ENCODE data around the gene PERM1. TPM values are rescaled to one million over a fixed set of nuclear protein-coding genes. Genes with fewer than 3 reads are reported as not detected.

PERM1 gene
- total and polyA plus RNA-seq, 9 of the 15 experiments (the other 6 are each of a cell fraction or from before 2014, with no cell fraction given): not detected

GRCh38 chr1:961132-961669 lies 20.7 kb downstream of the PERM1 start (continued):
- TF ChIP-seq, protein P1, sequence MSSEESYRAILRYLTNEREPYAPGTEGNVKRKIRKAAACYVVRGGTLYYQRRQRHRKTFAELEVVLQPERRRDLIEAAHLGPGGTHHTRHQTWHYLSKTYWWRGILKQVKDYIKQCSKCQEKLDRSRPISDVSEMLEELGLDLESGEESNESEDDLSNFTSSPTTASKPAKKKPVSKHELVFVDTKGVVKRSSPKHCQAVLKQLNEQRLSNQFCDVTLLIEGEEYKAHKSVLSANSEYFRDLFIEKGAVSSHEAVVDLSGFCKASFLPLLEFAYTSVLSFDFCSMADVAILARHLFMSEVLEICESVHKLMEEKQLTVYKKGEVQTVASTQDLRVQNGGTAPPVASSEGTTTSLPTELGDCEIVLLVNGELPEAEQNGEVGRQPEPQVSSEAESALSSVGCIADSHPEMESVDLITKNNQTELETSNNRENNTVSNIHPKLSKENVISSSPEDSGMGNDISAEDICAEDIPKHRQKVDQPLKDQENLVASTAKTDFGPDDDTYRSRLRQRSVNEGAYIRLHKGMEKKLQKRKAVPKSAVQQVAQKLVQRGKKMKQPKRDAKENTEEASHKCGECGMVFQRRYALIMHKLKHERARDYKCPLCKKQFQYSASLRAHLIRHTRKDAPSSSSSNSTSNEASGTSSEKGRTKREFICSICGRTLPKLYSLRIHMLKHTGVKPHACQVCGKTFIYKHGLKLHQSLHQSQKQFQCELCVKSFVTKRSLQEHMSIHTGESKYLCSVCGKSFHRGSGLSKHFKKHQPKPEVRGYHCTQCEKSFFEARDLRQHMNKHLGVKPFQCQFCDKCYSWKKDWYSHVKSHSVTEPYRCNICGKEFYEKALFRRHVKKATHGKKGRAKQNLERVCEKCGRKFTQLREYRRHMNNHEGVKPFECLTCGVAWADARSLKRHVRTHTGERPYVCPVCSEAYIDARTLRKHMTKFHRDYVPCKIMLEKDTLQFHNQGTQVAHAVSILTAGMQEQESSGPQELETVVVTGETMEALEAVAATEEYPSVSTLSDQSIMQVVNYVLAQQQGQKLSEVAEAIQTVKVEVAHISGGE (CRISPR knock-in tag; IDR thresholded peaks at IDR 0.05): no peak
- no peak for TF ChIP-seq ZBTB49 (CRISPR knock-in tag; IDR thresholded peaks at IDR 0.05; ENCODE audit: borderline replicate concordance)
- no peak for TF ChIP-seq MEF2D (tag; conservative IDR thresholded peaks at IDR 0.05; ENCODE audit: low read depth)
- 0 out of 2 replicates have a peak, but pooled peaks have one; percentile 22 for TF ChIP-seq ZC3H4 (CRISPR knock-in tag; IDR thresholded peaks at IDR 0.05; ENCODE audit: borderline replicate concordance)
- no peak for TF ChIP-seq EZH2 (IDR thresholded peaks at IDR 0.05; ENCODE audit: borderline replicate concordance, low read depth, low read length)
- no peak for TF ChIP-seq ZNF316 (IDR thresholded peaks at IDR 0.05)
- TF ChIP-seq ILK (tag; IDR thresholded peaks at IDR 0.05; ENCODE audit: borderline replicate concordance, low read depth): no peak
- TF ChIP-seq CREM (IDR thresholded peaks at IDR 0.05; ENCODE audit: low read depth): no peak
- no peak for TF ChIP-seq SMARCB1 (IDR thresholded peaks at IDR 0.05; ENCODE audit: insufficient read length, low read depth)
- TF ChIP-seq, protein P2, sequence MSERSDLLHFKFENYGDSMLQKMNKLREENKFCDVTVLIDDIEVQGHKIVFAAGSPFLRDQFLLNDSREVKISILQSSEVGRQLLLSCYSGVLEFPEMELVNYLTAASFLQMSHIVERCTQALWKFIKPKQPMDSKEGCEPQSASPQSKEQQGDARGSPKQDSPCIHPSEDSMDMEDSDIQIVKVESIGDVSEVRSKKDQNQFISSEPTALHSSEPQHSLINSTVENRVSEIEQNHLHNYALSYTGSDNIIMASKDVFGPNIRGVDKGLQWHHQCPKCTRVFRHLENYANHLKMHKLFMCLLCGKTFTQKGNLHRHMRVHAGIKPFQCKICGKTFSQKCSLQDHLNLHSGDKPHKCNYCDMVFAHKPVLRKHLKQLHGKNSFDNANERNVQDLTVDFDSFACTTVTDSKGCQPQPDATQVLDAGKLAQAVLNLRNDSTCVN (CRISPR knock-in tag; IDR thresholded peaks at IDR 0.05): no peak
- no peak for TF ChIP-seq ELF2 (CRISPR knock-in tag; IDR thresholded peaks at IDR 0.05)
- TF ChIP-seq, protein P3, sequence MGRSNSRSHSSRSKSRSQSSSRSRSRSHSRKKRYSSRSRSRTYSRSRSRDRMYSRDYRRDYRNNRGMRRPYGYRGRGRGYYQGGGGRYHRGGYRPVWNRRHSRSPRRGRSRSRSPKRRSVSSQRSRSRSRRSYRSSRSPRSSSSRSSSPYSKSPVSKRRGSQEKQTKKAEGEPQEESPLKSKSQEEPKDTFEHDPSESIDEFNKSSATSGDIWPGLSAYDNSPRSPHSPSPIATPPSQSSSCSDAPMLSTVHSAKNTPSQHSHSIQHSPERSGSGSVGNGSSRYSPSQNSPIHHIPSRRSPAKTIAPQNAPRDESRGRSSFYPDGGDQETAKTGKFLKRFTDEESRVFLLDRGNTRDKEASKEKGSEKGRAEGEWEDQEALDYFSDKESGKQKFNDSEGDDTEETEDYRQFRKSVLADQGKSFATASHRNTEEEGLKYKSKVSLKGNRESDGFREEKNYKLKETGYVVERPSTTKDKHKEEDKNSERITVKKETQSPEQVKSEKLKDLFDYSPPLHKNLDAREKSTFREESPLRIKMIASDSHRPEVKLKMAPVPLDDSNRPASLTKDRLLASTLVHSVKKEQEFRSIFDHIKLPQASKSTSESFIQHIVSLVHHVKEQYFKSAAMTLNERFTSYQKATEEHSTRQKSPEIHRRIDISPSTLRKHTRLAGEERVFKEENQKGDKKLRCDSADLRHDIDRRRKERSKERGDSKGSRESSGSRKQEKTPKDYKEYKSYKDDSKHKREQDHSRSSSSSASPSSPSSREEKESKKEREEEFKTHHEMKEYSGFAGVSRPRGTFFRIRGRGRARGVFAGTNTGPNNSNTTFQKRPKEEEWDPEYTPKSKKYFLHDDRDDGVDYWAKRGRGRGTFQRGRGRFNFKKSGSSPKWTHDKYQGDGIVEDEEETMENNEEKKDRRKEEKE (IDR thresholded peaks at IDR 0.05; ENCODE audit: borderline replicate concordance in 1 of 2, control insufficient read depth in 1 of 2, low read depth in 2 of 2, low read length in 1 of 2): no peak
- TF ChIP-seq ZNF444 (CRISPR knock-in tag; IDR thresholded peaks at IDR 0.05): no peak
- TF ChIP-seq HLTF (IDR thresholded peaks at IDR 0.05): no peak
- no peak for TF ChIP-seq ELF4 (CRISPR knock-in tag; IDR thresholded peaks at IDR 0.05)
- TF ChIP-seq ETV6 (IDR thresholded peaks at IDR 0.05; ENCODE audit: borderline replicate concordance in 1 of 2, low read depth in 2 of 2, low read length in 1 of 2): no peak
- peak; percentile 46; the same call in 1 of the 2 replicates for TF ChIP-seq ETV6 (CRISPR knock-in tag; IDR thresholded peaks at IDR 0.05; ENCODE audit: borderline replicate concordance)
- TF ChIP-seq NUFIP1 (IDR thresholded peaks at IDR 0.05; ENCODE audit: partially characterized antibody): no peak

Data from K562 (cell line).